GM23338 (cell line): Measurements from ENCODE around the gene KLC1. TPM values are rescaled to one million over a fixed set of nuclear protein-coding genes. Genes with fewer than 3 reads are reported as not detected.

Experiments
- ATAC-seq: fragments of 200-7000 bp; cut with Tn5 transposase; 3 replicates; pipeline ENCODE4 v1.9.1; 2020
- DNase-seq: peaks from one replicate; pipeline ENCODE4 v3.0.0-alpha.2; 2015; ENCODE audit warnings: low spot score
- H2AFZ ChIP-seq: fragments of 200-600 bp; sonication (generic); 2 replicates; pipeline ENCODE4 v1.8.0; 2016; ENCODE audit warnings: antibody characterized with exemption, mild to moderate bottlenecking, moderate library complexity
- H3F3A ChIP-seq: fragments of 200-600 bp; sonication (generic); replicated peaks from 2 replicates; pipeline ENCODE4 v1.8.0; 2017; ENCODE audit warnings: antibody characterized with exemption, mixed run types, low read depth
- H3K27ac ChIP-seq: fragments of 200-600 bp; sonication (generic); 2 replicates; pipeline ENCODE4 v1.6.1; 2016; ENCODE audit warnings: low read depth
- H3K27me3 ChIP-seq: fragments of 200-600 bp; sonication (generic); 2 replicates; pipeline ENCODE4 v1.8.0; 2016; ENCODE audit warnings: mild to moderate bottlenecking, mixed run types, moderate library complexity; ENCODE audit not compliant: insufficient read depth
- H3K36me3 ChIP-seq: fragments of 200-600 bp; sonication (generic); 2 replicates; pipeline ENCODE4 v1.8.0; 2016; ENCODE audit warnings: mild to moderate bottlenecking; ENCODE audit not compliant: insufficient read depth
- H3K4me1 ChIP-seq: fragments of 200-600 bp; sonication (generic); 2 replicates; pipeline ENCODE4 v1.8.0; 2016; ENCODE audit warnings: mild to moderate bottlenecking, moderate library complexity; ENCODE audit not compliant: insufficient read depth
- H3K4me2 ChIP-seq: fragments of 200-600 bp; sonication (generic); 2 replicates; pipeline ENCODE4 v1.7.1; 2017; ENCODE audit warnings: mixed run types
- H3K4me3 ChIP-seq: fragments of 200-600 bp; sonication (generic); 2 replicates; pipeline ENCODE4 v1.6.1; 2016; ENCODE audit warnings: mixed run types
- H3K79me2 ChIP-seq: fragments of 200-600 bp; sonication (generic); replicated peaks from 2 replicates; pipeline ENCODE4 v1.8.0; 2017; ENCODE audit warnings: mild to moderate bottlenecking; ENCODE audit not compliant: insufficient read depth
- H3K9me2 ChIP-seq: fragments of 200-600 bp; sonication (generic); 2 replicates; pipeline ENCODE4 v1.8.0; 2017; ENCODE audit not compliant: insufficient read depth
- H4K20me1 ChIP-seq: fragments of 200-600 bp; sonication (generic); replicated peaks from 2 replicates; pipeline ENCODE4 v1.8.0; 2017; ENCODE audit warnings: mild to moderate bottlenecking; ENCODE audit not compliant: insufficient read depth
- H3K27ac Mint-ChIP-seq: 2 replicates; pipeline ENCODE4 v1.8.0; 2020; ENCODE audit warnings: inconsistent platforms, mild to moderate bottlenecking, moderate library complexity, mixed read lengths
- H3K27me3 Mint-ChIP-seq: 3 replicates; pipeline ENCODE4 v1.8.0; 2022; ENCODE audit warnings: low read depth, mild to moderate bottlenecking, moderate library complexity, mixed read lengths, inconsistent platforms; ENCODE audit not compliant: insufficient read depth, poor library complexity
- H3K36me3 Mint-ChIP-seq: 3 replicates; pipeline ENCODE4 v1.8.0; 2021; ENCODE audit warnings: low read depth, mild to moderate bottlenecking, inconsistent platforms, moderate library complexity, mixed read lengths
- H3K4me1 Mint-ChIP-seq: 3 replicates; pipeline ENCODE4 v1.8.0; 2020; ENCODE audit warnings: mild to moderate bottlenecking, inconsistent platforms, mixed read lengths
- H3K4me3 Mint-ChIP-seq: 3 replicates; pipeline ENCODE4 v1.8.0; 2021; ENCODE audit warnings: moderate library complexity, mild to moderate bottlenecking, inconsistent platforms, mixed read lengths
- H3K9me3 Mint-ChIP-seq: 3 replicates; pipeline ENCODE4 v1.8.0; 2020; ENCODE audit warnings: moderate library complexity, mild to moderate bottlenecking, inconsistent platforms, mixed read lengths
- CREB1 ChIP-seq: fragments of 250-450 bp; sonication (Bioruptor Pico); IDR thresholded peaks from 2 replicates; pipeline ENCODE4 v1.5.0; 2020; ENCODE audit warnings: low read depth, mild to moderate bottlenecking, moderate library complexity
- EZH2 ChIP-seq: fragments of 200-600 bp; sonication (generic); IDR thresholded peaks from one replicate; pipeline ENCODE4 v1.8.0; 2017; ENCODE audit warnings: antibody characterized with exemption, mild to moderate bottlenecking, low read depth; ENCODE audit not compliant: unreplicated experiment
- JUNB ChIP-seq: IDR thresholded peaks from one replicate; pipeline ENCODE4 v1.6.1; 2016; ENCODE audit warnings: antibody characterized with exemption; ENCODE audit not compliant: unreplicated experiment
- ZNF114 ChIP-seq: fragments of 250-450 bp; sonication (Bioruptor Pico); IDR thresholded peaks from 2 replicates; pipeline ENCODE4 v1.5.0; 2020; ENCODE audit warnings: mild to moderate bottlenecking, moderate library complexity
- ZNF331 ChIP-seq: fragments of 250-450 bp; sonication (Bioruptor Pico); IDR thresholded peaks from 2 replicates; pipeline ENCODE4 v1.5.0; 2020; ENCODE audit warnings: low read depth, mild to moderate bottlenecking, moderate library complexity
- polyA plus RNA-seq: library from polyadenylated mRNA; unstranded; fragments of >200 nt; fragmentation: Nextera tagmentation; extraction: Ambion mirVana; gene quantifications from 2 replicates; pipeline ENCODE4 v1.2.1, GENCODE V29; 2016
- total RNA-seq: library from RNA; depleted of rRNA; stranded (reverse); fragments of >200 nt; shearing (Covaris generic); gene quantifications from 2 replicates; pipeline ENCODE4 v1.2.3, GENCODE V29; 2014
- TF ChIP-seq, protein P1 (sequence below): IDR thresholded peaks from one replicate; pipeline ENCODE4 v1.6.1; 2018; ENCODE audit warnings: antibody characterized with exemption; ENCODE audit not compliant: unreplicated experiment
- TF ChIP-seq, protein P2 (sequence below): fragments of 250-450 bp; sonication (Bioruptor Pico); IDR thresholded peaks from 2 replicates; pipeline ENCODE4 v1.5.0; 2020; ENCODE audit warnings: mild to moderate bottlenecking, moderate library complexity
- TF ChIP-seq, protein P3 (sequence below): IDR thresholded peaks from 2 replicates; pipeline ENCODE4 v1.6.1; 2016; ENCODE audit warnings: antibody characterized with exemption
- TF ChIP-seq, protein P4 (sequence below), 2 experiments: fragments of 200-600 bp in 1 of 2; sonication (generic) in 1 of 2; conservative IDR thresholded peaks; 2 replicates each; pipeline versions ENCODE4 v1.5.1 to v1.6.1; 2016 to 2017; ENCODE audit warnings: antibody characterized with exemption in 2 of 2, low read depth in 2 of 2, mild to moderate bottlenecking in 2 of 2, moderate library complexity in 1 of 2

The KLC1 gene
- total and polyA plus RNA-seq, 2 experiments from 2014 or later: 165 to 308 TPM

DNA sequence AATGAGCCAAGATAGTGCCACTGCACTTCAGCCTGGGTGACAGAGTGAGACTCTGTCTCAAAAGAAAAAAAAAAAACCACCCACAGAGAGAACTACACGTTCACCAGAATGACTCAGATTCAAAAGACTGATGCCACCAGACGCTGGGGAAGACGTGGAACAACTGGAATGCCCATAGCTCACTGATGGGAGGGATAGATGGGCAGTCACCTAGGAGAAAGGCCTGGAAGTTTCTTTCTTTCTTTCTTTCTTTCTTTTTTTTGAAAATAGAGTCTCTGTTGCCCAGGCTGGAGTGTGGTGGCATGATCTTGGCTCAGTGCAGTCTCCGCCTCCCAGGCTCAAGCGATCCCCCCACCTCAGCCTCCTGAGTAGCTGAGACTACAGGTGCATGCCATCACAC, 10.0 kb upstream of the KLC1 start:
- TF ChIP-seq ZNF114 (CRISPR knock-in tag): no peak
- TF ChIP-seq, protein P1, sequence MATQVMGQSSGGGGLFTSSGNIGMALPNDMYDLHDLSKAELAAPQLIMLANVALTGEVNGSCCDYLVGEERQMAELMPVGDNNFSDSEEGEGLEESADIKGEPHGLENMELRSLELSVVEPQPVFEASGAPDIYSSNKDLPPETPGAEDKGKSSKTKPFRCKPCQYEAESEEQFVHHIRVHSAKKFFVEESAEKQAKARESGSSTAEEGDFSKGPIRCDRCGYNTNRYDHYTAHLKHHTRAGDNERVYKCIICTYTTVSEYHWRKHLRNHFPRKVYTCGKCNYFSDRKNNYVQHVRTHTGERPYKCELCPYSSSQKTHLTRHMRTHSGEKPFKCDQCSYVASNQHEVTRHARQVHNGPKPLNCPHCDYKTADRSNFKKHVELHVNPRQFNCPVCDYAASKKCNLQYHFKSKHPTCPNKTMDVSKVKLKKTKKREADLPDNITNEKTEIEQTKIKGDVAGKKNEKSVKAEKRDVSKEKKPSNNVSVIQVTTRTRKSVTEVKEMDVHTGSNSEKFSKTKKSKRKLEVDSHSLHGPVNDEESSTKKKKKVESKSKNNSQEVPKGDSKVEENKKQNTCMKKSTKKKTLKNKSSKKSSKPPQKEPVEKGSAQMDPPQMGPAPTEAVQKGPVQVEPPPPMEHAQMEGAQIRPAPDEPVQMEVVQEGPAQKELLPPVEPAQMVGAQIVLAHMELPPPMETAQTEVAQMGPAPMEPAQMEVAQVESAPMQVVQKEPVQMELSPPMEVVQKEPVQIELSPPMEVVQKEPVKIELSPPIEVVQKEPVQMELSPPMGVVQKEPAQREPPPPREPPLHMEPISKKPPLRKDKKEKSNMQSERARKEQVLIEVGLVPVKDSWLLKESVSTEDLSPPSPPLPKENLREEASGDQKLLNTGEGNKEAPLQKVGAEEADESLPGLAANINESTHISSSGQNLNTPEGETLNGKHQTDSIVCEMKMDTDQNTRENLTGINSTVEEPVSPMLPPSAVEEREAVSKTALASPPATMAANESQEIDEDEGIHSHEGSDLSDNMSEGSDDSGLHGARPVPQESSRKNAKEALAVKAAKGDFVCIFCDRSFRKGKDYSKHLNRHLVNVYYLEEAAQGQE: no peak
- no peaks in the 10 kb centered on the region for H3K36me3 Mint-ChIP-seq
- Histone ChIP-seq H3K27me3 (no peaks in the 10 kb centered on the region), H3F3A (no peaks in the 10 kb centered on the region), H3K4me3 (no peak overlapping the region), H3K27ac (no peak overlapping the region), H3K4me2 (no peak overlapping the region), H3K79me2 (no peaks in the 10 kb centered on the region), H3K36me3 (no peaks in the 10 kb centered on the region), H4K20me1 (no peaks in the 10 kb centered on the region), H2AFZ (no peak overlapping the region), H3K4me1 (no peaks in the 10 kb centered on the region), H3K9me2 (no peaks in the 10 kb centered on the region)
- no peak for DNase-seq
- no peak for ATAC-seq
- peaks cover 9% of the 10 kb centered on the region for H3K27me3 Mint-ChIP-seq
- no peak overlapping the region for H3K4me3 Mint-ChIP-seq
- H3K4me1 Mint-ChIP-seq: no peaks in the 10 kb centered on the region
- no peak overlapping the region for H3K27ac Mint-ChIP-seq
- no peaks in the 10 kb centered on the region for H3K9me3 Mint-ChIP-seq

DNA sequence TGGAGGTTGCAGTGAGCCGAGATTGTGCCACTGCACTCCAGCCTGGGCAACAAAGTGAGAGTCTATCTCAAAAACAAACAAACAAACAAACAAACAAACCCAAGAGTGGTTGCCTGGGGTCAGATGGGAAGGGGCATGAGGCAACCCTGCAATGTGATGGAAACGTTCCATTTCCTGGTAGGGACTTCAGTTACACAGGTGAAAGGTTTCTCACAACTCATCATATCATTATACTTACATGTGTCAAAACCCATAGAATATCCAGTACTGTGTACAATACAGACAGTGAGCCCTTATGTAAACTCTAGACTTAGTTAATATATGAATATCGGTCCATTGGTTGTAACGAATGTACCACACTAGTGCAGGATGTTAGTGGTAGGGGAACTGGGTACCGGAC, 7.2 kb upstream of the KLC1 start:
- no peak overlapping the region for H3K4me3 Mint-ChIP-seq
- no peaks in the 10 kb centered on the region for H3K4me1 ChIP-seq
- H3K27me3 ChIP-seq: no peaks in the 10 kb centered on the region
- no peak overlapping the region for H3K4me3 ChIP-seq
- no peak overlapping the region for H3K27ac ChIP-seq
- H3K79me2 ChIP-seq: no peaks in the 10 kb centered on the region
- no peaks in the 10 kb centered on the region for H3K9me2 ChIP-seq
- no peak for TF ChIP-seq EZH2
- TF ChIP-seq, protein P2, sequence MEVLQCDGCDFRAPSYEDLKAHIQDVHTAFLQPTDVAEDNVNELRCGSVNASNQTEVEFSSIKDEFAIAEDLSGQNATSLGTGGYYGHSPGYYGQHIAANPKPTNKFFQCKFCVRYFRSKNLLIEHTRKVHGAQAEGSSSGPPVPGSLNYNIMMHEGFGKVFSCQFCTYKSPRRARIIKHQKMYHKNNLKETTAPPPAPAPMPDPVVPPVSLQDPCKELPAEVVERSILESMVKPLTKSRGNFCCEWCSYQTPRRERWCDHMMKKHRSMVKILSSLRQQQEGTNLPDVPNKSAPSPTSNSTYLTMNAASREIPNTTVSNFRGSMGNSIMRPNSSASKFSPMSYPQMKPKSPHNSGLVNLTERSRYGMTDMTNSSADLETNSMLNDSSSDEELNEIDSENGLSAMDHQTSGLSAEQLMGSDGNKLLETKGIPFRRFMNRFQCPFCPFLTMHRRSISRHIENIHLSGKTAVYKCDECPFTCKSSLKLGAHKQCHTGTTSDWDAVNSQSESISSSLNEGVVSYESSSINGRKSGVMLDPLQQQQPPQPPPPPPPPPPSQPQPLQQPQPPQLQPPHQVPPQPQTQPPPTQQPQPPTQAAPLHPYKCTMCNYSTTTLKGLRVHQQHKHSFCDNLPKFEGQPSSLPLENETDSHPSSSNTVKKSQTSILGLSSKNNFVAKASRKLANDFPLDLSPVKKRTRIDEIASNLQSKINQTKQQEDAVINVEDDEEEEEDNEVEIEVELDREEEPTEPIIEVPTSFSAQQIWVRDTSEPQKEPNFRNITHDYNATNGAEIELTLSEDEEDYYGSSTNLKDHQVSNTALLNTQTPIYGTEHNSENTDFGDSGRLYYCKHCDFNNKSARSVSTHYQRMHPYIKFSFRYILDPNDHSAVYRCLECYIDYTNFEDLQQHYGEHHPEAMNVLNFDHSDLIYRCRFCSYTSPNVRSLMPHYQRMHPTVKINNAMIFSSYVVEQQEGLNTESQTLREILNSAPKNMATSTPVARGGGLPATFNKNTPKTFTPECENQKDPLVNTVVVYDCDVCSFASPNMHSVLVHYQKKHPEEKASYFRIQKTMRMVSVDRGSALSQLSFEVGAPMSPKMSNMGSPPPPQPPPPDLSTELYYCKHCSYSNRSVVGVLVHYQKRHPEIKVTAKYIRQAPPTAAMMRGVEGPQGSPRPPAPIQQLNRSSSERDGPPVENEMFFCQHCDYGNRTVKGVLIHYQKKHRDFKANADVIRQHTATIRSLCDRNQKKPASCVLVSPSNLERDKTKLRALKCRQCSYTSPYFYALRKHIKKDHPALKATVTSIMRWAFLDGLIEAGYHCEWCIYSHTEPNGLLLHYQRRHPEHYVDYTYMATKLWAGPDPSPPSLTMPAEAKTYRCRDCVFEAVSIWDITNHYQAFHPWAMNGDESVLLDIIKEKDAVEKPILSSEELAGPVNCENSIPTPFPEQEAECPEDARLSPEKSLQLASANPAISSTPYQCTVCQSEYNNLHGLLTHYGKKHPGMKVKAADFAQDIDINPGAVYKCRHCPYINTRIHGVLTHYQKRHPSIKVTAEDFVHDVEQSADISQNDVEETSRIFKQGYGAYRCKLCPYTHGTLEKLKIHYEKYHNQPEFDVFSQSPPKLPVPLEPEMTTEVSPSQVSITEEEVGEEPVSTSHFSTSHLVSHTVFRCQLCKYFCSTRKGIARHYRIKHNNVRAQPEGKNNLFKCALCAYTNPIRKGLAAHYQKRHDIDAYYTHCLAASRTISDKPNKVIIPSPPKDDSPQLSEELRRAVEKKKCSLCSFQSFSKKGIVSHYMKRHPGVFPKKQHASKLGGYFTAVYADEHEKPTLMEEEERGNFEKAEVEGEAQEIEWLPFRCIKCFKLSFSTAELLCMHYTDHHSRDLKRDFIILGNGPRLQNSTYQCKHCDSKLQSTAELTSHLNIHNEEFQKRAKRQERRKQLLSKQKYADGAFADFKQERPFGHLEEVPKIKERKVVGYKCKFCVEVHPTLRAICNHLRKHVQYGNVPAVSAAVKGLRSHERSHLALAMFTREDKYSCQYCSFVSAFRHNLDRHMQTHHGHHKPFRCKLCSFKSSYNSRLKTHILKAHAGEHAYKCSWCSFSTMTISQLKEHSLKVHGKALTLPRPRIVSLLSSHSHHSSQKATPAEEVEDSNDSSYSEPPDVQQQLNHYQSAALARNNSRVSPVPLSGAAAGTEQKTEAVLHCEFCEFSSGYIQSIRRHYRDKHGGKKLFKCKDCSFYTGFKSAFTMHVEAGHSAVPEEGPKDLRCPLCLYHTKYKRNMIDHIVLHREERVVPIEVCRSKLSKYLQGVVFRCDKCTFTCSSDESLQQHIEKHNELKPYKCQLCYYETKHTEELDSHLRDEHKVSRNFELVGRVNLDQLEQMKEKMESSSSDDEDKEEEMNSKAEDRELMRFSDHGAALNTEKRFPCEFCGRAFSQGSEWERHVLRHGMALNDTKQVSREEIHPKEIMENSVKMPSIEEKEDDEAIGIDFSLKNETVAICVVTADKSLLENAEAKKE (CRISPR knock-in tag): no peak
- TF ChIP-seq, protein P3, sequence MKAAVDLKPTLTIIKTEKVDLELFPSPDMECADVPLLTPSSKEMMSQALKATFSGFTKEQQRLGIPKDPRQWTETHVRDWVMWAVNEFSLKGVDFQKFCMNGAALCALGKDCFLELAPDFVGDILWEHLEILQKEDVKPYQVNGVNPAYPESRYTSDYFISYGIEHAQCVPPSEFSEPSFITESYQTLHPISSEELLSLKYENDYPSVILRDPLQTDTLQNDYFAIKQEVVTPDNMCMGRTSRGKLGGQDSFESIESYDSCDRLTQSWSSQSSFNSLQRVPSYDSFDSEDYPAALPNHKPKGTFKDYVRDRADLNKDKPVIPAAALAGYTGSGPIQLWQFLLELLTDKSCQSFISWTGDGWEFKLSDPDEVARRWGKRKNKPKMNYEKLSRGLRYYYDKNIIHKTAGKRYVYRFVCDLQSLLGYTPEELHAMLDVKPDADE: no peak
- no peak for TF ChIP-seq CREB1 (CRISPR knock-in tag)
- no peak for TF ChIP-seq JUNB
- TF ChIP-seq ZNF331 (CRISPR knock-in tag): no peak
- TF ChIP-seq, protein P4, sequence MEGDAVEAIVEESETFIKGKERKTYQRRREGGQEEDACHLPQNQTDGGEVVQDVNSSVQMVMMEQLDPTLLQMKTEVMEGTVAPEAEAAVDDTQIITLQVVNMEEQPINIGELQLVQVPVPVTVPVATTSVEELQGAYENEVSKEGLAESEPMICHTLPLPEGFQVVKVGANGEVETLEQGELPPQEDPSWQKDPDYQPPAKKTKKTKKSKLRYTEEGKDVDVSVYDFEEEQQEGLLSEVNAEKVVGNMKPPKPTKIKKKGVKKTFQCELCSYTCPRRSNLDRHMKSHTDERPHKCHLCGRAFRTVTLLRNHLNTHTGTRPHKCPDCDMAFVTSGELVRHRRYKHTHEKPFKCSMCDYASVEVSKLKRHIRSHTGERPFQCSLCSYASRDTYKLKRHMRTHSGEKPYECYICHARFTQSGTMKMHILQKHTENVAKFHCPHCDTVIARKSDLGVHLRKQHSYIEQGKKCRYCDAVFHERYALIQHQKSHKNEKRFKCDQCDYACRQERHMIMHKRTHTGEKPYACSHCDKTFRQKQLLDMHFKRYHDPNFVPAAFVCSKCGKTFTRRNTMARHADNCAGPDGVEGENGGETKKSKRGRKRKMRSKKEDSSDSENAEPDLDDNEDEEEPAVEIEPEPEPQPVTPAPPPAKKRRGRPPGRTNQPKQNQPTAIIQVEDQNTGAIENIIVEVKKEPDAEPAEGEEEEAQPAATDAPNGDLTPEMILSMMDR (conservative IDR thresholded peaks at IDR 0.05; ENCODE audit: low read depth in 2 of 2): no peak
- H3F3A ChIP-seq: no peaks in the 10 kb centered on the region
- H3K4me1 Mint-ChIP-seq: peaks cover 5% of the 10 kb centered on the region; the same call in 2 of the 3 replicates
- peaks cover 9% of the 10 kb centered on the region for H3K27me3 Mint-ChIP-seq
- H3K36me3 Mint-ChIP-seq: no peaks in the 10 kb centered on the region
- no peak overlapping the region for H2AFZ ChIP-seq
- H3K9me3 Mint-ChIP-seq: no peaks in the 10 kb centered on the region
- no peaks in the 10 kb centered on the region for H3K36me3 ChIP-seq
- ATAC-seq: no peak
- no peak for DNase-seq
- H3K4me2 ChIP-seq: no peak overlapping the region
- H4K20me1 ChIP-seq: no peaks in the 10 kb centered on the region
- no peak overlapping the region for H3K27ac Mint-ChIP-seq
